HG03175 (cell line): ENCODE results near the gene NAALAD2.
"Not testable (repeated sequence)": the region's sequence is repeated elsewhere in the genome, so short reads cannot be mapped to it uniquely, and the experiment has no call there.

Experiments
- ATAC-seq: cut with Tn5 transposase; IDR thresholded peaks from one replicate; pipeline ENCODE4 v1.9.1; 2021; ENCODE audit warnings: mild to moderate bottlenecking, moderate library complexity; ENCODE audit not compliant: unreplicated experiment

NAALAD2 gene

DNA sequence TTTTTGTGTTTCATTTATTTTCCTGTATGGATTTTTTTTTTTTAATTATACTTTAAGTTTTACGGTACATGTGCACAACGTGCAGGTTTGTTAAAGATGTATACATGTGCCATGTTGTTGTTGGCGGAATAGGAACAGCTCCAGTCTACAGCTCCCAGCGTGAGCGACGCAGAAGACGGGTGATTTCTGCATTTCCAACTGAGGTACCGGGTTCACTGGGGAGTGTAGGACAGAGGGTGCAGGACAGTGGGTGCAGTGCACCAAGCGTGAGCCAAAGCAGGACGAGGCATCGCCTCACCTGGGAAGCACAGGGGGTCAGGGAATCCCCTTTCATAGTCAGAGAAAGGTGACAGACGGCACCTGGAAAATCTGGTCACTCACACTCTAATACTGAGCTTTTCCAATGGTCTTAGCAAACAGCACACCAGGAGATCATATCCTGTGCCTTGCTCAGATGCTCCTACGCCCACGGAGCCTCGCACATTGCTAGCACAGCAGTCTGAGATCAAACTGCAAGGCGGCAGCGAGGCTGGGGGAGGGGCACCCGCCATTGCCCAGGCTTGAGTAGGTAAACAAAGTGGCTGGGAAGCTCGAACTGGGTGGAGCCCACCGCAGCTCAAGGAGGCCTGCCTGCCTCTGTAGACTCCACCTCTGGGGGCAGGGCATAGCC lies 105.6 kb downstream of the NAALAD2 start:
- ATAC-seq, result not testable (repeated sequence)

DNA sequence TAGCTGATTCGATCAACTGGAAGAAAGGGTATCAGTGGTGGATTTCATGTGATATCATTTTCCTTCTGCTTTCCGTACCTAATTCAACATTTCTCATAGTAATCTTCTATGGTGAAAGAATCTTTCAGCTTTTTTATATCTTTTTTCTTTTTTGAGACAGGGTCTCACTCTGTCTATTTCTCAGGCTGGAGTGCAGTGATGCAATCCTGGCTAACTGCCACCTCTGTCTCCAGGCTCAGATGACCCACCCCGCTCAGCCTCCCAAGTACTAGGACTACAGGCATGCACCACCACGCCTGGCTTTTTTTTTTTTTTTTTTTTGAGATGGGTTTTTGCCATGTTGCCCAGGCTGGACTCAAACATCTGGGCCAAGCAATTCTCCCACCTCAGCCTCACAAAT lies 107.0 kb downstream of the NAALAD2 start:
- no peak for ATAC-seq
